Prostate gland (tissue), 2 donors: ENCODE data around the gene LRPPRC.

Experiments used
- POLR2A ChIP-seq: fragments of 450-650 bp; IDR thresholded peaks from one replicate; pipeline ENCODE4 v1.6.1; 2016; ENCODE audit warnings: antibody characterized with exemption, mild to moderate bottlenecking
- TF ChIP-seq, protein P1 (sequence below), 4 experiments: fragments of 200-600 bp in 2 of 4; fragments of 450-650 bp in 2 of 4; sonication (generic) in 2 of 4; IDR thresholded peaks; 1 replicate in 3 of 4; 2 replicates in 1 of 4; pipeline ENCODE4 v1.5.1; 2016 to 2019; ENCODE audit warnings: antibody characterized with exemption in 4 of 4, mild to moderate bottlenecking in 2 of 4, moderate library complexity in 2 of 4

DNA sequence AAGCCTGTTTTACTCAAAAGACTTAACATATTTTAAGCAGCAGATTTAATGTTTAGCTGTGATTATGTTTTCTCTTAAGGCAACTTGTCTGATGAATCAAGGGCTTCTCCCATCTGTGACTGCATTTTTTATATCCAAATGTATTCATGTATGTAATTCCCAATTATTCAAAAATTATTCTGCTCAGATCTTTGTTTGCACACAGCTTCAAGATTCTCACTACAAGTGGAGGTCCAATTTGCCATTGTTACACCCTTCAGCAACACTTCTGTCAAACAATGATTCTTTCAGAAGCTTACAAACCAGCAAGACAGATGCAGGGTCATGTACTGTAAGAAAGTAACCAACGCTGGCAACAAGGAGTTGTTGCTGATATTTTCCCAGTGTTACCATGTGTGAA is 5.9 kb upstream of the LRPPRC start:
- TF ChIP-seq, protein P1, sequence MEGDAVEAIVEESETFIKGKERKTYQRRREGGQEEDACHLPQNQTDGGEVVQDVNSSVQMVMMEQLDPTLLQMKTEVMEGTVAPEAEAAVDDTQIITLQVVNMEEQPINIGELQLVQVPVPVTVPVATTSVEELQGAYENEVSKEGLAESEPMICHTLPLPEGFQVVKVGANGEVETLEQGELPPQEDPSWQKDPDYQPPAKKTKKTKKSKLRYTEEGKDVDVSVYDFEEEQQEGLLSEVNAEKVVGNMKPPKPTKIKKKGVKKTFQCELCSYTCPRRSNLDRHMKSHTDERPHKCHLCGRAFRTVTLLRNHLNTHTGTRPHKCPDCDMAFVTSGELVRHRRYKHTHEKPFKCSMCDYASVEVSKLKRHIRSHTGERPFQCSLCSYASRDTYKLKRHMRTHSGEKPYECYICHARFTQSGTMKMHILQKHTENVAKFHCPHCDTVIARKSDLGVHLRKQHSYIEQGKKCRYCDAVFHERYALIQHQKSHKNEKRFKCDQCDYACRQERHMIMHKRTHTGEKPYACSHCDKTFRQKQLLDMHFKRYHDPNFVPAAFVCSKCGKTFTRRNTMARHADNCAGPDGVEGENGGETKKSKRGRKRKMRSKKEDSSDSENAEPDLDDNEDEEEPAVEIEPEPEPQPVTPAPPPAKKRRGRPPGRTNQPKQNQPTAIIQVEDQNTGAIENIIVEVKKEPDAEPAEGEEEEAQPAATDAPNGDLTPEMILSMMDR (IDR thresholded peaks at IDR 0.05) = no peak
- no peak for TF ChIP-seq POLR2A
